HG02642 (cell line): ENCODE results near the gene VIPR1.

ENCODE experiments used
- ATAC-seq: cut with Tn5 transposase; IDR thresholded peaks from one replicate; pipeline ENCODE4 v1.9.1; 2021; ENCODE audit warnings: mild to moderate bottlenecking; ENCODE audit not compliant: unreplicated experiment, poor library complexity

VIPR1 gene

GRCh38 chr3:42508562-42508961 is 6.1 kb downstream of the VIPR1 start:
- no peak for ATAC-seq

DNA sequence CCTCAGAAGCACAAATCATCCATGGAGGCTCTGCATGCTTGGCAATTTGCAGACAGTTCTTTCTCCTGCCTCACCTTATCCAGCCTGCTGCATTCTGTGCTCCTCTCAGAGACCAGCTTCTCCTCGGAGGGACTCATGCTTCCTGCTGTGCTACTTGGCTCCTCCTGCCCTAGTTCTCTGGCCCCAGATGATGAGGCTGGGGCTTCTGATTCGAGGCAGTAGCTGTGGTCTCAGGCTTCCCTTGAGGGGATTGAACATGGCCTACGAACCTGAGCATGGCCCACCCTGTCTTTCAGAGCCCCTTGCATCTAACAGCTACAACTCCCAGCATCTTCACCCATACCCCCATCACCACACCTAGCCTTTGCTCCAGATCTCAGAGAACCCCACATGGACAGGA is 6.7 kb downstream of the VIPR1 start:
- ATAC-seq: no peak

DNA sequence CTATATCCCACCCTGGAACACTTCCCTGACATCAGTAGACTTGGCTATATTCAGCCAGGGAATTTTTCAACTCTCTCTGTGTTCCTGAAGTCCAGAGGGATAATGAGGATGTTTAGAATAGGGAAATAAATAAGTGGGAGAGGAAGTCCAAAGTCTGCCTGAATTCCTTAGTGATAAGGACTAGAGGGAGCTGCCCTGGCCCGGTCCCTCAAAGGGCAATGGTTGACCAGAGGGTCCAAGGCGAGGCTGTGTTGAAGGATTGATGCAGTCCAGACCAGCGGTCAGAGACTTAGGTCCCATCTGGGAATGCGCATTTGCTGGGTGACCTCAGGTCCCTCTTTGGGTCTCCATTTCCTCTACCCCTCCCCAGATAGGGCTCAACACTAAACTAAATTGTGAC is 7.9 kb downstream of the VIPR1 start:
- no peak for ATAC-seq

- ATAC-seq: no peak
These were observed 8.8 kb downstream of the VIPR1 start for GRCh38 chr3:42511201-42511600.

GRCh38 chr3:42511736-42512135 is 9.3 kb downstream of the VIPR1 start:
- no peak for ATAC-seq

GRCh38 chr3:42513121-42513520 is 10.7 kb downstream of the VIPR1 start:
- ATAC-seq: no peak

- no peak for ATAC-seq
These were observed 11.1 kb downstream of the VIPR1 start for GRCh38 chr3:42513521-42513920.

- no peak for ATAC-seq
These were observed 12.4 kb downstream of the VIPR1 start for GRCh38 chr3:42514876-42515275.

GRCh38 chr3:42515391-42515916 is 13.0 kb downstream of the VIPR1 start:
- ATAC-seq: no peak

GRCh38 chr3:42515976-42516375 is 13.5 kb downstream of the VIPR1 start:
- no peak for ATAC-seq

GRCh38 chr3:42516443-42516842 is 14.0 kb downstream of the VIPR1 start:
- no peak for ATAC-seq

DNA sequence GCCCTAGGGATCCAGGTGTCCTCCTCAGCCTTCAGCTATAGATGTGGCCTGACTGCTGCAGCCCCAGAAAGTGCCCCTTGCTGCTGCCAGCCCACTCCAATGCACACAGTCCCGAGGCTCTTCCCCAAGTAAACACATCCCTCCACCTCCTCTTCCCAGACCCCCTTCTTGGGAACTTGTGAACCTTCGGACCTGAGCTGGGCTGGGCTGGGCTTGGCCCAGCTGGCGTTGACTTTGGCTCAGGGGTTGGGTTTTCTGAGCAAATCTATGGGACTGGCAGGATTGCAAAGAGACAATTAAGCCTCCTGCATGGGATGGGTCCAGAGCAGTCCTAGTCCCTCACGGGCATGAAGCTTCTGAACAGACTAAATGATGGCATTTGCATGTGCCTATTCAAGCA is 14.7 kb downstream of the VIPR1 start:
- no peak for ATAC-seq

DNA sequence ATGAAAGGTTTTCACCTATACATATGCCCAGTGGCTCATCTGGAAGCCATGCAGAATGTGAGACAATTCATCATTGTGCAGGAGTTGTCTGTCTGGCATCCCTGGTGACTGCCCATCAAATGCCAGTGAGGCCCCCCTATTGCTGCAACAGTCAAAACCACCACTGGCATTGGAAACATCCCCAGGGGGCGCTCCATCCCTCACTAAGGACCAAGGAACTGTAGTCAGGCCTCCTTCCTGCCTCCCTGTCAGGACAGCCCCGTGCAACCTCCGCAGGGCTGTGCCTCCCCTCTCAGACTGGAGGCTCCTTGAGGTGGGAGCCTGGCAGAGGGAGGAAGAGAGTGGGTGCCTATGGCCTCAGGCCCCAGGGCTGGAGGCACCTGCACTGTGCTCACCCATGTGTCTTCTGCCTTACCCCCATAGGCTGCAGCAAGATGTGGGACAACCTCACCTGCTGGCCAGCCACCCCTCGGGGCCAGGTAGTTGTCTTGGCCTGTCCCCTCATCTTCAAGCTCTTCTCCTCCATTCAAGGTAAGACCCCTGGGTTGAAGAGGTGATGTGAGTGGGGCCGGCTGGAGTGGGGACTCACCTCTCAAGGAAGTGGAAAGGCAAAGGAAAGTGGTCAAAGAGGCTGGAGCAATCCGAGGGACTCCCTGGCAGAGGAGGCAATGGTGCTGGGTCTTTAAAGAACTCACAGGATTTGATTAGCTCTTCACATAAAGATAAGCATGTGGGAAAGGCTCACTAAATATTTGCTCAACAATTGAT is 16.5 kb downstream of the VIPR1 start:
- no peak for ATAC-seq

DNA sequence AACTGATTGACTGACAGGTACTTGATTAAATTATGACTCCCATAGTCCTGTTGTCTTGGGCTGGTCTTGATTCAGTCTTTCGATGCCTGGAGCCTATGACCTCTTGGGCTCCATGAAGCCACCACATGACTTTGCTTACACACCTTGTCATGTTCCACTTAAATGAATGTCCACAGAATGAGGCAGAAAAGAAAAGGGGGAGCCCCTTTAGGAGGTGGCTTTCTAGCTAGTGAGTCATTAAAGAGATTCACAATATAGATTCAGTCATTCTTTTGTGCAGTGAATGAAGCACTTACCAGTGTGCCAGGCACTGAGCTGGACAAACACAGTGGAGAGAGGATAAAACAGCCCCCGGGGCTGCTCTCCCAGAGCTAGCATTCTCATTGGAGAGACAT is 17.1 kb downstream of the VIPR1 start:
- no peak for ATAC-seq

GRCh38 chr3:42520336-42520735 is 17.9 kb downstream of the VIPR1 start:
- no peak for ATAC-seq

- ATAC-seq: no peak
These were observed 18.5 kb downstream of the VIPR1 start for GRCh38 chr3:42520906-42521305.

- no peak for ATAC-seq
These were observed 22.3 kb downstream of the VIPR1 start for GRCh38 chr3:42524751-42525150.

DNA sequence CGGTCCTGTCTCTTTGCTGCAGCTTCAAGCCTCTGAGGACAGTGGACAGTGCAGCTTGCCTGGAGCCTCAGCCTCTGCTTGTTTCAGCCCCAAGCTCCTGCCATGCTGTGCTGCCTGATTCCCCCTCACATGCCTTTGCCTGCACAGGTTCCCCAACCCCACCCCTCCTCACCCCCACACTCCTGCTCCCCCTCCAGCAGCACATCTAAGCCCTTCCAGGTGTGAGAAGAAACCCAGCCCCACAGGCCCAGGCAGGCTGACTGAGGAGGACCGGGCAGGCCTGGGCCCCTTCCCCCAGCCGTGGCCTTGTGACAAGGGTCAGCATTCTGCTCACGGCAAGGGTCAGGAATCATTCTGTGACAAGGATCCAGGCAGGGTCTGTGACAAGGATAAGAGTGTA is 22.8 kb downstream of the VIPR1 start:
- no peak for ATAC-seq

DNA sequence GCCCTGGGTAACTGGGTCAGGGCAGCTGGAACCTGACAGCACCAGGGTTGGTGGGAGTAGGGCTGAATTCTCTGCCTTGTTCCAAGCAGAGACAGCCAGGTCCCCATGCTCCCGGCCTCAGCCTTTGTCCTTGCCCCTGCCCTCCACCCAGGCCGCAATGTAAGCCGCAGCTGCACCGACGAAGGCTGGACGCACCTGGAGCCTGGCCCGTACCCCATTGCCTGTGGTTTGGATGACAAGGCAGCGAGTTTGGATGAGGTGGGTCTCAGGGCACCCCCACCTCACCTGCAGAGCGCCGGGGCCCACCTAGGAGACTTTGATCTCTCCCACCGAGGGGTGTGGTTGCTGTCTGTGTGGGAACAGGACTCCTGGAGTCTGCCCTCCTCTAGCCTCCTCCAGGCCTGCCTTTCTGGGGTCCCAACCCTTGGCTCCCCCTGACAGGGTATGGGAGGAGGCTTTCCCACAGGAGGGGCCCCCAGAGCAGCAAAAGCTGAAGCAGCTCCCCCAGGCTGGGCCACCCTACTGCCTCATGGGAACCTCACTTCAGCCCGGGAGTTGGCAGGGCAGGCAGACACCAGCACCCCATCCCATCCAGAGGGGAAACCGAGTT is 23.4 kb downstream of the VIPR1 start:
- ATAC-seq: no peak

DNA sequence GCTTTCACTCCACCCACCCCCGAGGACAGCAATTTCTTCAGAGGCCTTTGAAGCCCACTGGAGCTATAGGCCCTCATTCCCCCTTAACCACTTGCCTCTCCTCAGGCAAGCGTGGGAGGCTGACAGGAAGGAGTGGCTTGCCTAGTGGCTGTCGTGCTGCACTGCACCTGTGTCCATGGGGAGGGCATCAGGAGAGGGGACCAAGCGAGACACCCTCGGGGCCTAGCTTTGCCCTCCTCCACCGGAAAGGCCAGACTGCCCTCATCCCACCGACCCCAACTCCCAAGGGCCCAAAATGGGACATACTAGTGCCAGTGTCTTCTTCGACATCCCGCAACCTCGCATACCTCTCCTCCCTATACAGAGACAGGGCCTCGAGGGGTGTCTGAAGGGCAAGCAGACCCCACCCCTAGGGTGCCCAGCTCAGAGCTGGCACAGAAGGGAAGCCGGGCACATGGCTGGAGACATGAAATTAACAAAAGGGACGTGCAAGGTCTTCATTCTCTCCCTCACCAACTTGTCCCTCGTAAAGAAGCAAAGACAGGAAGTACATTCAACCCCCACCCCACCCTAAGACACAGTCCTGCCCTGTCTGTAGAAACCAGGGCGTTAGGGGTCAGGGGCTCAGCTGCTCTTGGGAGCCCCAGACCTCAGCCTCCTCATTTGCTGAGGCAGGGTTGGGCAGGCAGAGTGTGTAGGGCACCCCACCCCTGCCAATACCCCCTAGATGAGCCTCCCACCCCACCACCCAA is 24.3 kb downstream of the VIPR1 start:
- no peak for ATAC-seq

DNA sequence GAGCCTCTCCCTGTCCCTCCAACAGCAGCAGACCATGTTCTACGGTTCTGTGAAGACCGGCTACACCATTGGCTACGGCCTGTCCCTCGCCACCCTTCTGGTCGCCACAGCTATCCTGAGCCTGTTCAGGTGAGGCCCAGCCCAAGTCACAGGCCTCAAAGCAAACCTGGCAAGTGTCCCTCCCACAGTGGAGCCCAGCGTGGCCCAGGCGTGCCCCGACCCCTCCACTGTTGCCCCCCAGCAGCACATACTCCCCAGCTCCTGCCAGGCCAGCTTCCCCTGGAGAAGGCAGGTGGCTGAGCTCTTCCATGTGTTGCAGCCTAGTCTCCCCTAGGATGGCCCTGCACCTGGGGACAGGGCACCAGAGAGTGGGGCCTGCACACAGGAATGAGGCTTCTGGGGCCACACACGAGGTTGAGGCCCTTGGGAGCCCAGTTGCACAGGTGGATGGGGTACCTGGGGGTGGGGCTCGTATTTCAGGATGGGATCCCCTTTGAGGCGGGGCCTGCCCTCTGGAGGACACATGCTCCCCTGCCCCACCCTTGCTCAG is 25.0 kb downstream of the VIPR1 start:
- ATAC-seq: no peak
